NT2/D1 (cell line): ENCODE results near the gene ASB5.

Experiments used
- DNase-seq: peaks from one replicate; pipeline ENCODE4 v3.0.0-alpha.2; 2011; ENCODE audit warnings: low read depth, low spot score
- H3K27me3 ChIP-seq: 2 replicates; pipeline ENCODE4 v1.6.0; 2011; ENCODE audit warnings: mild to moderate bottlenecking; ENCODE audit not compliant: insufficient read length, insufficient read depth
- H3K36me3 ChIP-seq: 2 replicates; pipeline ENCODE4 v1.6.1; 2011; ENCODE audit warnings: mild to moderate bottlenecking, low read length, mixed read lengths; ENCODE audit not compliant: insufficient read depth, insufficient read length
- H3K4me1 ChIP-seq: 2 replicates; pipeline ENCODE4 v1.5.1; 2011; ENCODE audit not compliant: insufficient read depth, insufficient read length
- H3K4me3 ChIP-seq: 2 replicates; pipeline ENCODE4 v1.5.1; 2011; ENCODE audit warnings: low read depth; ENCODE audit not compliant: insufficient read length
- H3K9ac ChIP-seq: 2 replicates; pipeline ENCODE4 v1.6.0; 2011; ENCODE audit warnings: low read depth; ENCODE audit not compliant: insufficient read length
- H3K9me3 ChIP-seq: 2 replicates; pipeline ENCODE4 v1.5.1; 2011; ENCODE audit warnings: mild to moderate bottlenecking, low read length; ENCODE audit not compliant: insufficient read depth
- SUZ12 ChIP-seq: IDR thresholded peaks from 2 replicates; pipeline ENCODE4 v1.6.1; 2011; ENCODE audit not compliant: insufficient read length, insufficient read depth; ENCODE audit errors: extremely low read depth
- YY1 ChIP-seq: IDR thresholded peaks from 2 replicates; pipeline ENCODE4 v1.6.1; 2011; ENCODE audit not compliant: insufficient read length, insufficient read depth
- ZNF274 ChIP-seq: IDR thresholded peaks from 2 replicates; pipeline ENCODE4 v1.6.1; 2011; ENCODE audit warnings: mild to moderate bottlenecking, low read depth, low read length

The ASB5 gene, protein sequence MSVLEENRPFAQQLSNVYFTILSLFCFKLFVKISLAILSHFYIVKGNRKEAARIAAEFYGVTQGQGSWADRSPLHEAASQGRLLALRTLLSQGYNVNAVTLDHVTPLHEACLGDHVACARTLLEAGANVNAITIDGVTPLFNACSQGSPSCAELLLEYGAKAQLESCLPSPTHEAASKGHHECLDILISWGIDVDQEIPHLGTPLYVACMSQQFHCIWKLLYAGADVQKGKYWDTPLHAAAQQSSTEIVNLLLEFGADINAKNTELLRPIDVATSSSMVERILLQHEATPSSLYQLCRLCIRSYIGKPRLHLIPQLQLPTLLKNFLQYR

DNA sequence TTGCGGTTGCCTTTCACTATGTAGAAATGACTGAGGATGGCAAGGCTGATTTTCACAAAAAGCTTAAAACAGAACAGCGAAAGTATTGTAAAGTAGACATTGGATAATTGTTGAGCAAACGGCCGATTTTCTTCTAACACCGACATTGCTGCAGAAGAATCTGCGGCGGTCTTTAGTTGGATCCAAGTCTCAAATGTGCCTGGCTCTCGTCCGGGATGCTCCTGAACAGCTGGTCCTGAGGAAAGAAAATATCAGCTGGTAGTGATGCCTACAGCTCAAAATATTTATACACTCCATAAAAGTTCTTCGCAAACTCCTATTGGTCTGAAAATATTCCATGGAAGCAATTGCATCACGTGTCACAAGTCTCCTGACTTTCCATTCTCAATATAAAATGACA lies at the start of gene ASB5:
TSS of gene ASB5 (minus strand) at position 260 of the 400 bp plus-strand sequence. CDS start at position 146, 114 bp downstream.
- Histone ChIP-seq H3K27me3 (no peaks in the 10 kb centered on the region), H3K4me1 (no peaks in the 10 kb centered on the region), H3K36me3 (no peaks in the 10 kb centered on the region), H3K9ac (no peak within 1 kb of the TSS), H3K9me3 (no peaks in the 10 kb centered on the region), H3K4me3 (no peak within 1 kb of the TSS)
- TF ChIP-seq SUZ12, result no peak
- TF ChIP-seq ZNF274, result no peak
- TF ChIP-seq YY1, result no peak
- no peak for DNase-seq

DNA sequence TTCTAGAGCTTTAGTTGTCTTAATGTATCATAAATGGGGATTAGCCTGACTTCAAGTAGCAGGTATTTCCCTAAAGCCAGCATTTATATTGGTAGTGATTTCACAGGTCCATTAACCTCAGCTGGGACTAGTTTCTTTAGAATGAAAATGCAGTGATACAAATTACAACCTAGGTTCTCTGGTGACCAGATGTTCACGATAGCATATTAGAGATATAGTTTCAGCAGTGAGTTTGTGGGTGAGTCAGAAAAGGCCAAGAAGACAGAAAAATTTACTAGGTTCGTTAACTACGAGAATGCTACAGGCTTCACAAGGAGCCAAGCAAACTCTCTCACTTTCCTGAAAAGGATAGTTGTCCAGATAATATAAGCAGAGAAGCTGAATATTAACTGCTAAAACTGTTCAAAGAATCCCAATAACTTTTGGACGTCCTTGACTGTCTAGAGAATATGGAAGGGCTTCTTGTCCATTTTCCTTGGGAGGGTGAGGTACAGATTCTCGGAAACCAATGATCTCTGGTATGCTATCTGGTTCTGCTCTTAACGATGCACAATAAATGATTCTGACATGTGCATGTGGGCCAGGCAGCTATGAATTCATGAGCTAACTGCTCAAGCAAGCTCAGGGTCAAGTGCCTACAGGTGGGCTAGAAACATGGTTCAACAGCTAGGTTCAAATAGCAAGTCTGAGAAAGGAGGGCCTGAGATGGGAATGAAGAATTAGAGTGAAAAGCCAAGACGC lies 44.7 kb upstream of the ASB5 start:
- H3K36me3 ChIP-seq, result no peaks in the 10 kb centered on the region
- H3K27me3 ChIP-seq, result no peaks in the 10 kb centered on the region
- TF ChIP-seq ZNF274 (no peak), YY1 (no peak), SUZ12 (no peak)
- no peak overlapping the region for H3K9ac ChIP-seq
- DNase-seq, result no peak
- no peak overlapping the region for H3K4me3 ChIP-seq
- no peaks in the 10 kb centered on the region for H3K4me1 ChIP-seq
- no peaks in the 10 kb centered on the region for H3K9me3 ChIP-seq

DNA sequence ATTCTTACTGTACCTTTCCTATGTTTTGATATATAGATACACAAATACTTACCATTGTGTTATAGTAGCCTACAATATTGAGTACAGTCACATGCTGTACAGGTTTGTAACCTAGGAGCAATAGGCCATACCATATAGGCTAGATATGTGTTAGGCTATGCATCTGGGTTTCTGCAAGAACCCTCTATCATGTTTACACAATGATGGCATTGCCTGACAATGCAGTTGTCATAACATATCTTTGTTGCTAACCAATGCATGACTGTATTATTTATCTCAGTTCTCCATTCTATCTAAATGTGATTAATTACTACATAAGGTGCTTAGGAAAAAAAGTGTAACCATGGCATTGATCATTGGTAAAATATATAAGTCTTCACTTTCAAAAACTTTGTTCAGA lies 40.8 kb upstream of the ASB5 start:
- Histone ChIP-seq H3K4me3 (no peak overlapping the region), H3K9me3 (no peaks in the 10 kb centered on the region), H3K9ac (no peak overlapping the region), H3K36me3 (no peaks in the 10 kb centered on the region), H3K4me1 (no peaks in the 10 kb centered on the region), H3K27me3 (no peaks in the 10 kb centered on the region)
- TF ChIP-seq ZNF274, result no peak
- no peak for TF ChIP-seq YY1
- no peak for TF ChIP-seq SUZ12
- DNase-seq, result no peak

DNA sequence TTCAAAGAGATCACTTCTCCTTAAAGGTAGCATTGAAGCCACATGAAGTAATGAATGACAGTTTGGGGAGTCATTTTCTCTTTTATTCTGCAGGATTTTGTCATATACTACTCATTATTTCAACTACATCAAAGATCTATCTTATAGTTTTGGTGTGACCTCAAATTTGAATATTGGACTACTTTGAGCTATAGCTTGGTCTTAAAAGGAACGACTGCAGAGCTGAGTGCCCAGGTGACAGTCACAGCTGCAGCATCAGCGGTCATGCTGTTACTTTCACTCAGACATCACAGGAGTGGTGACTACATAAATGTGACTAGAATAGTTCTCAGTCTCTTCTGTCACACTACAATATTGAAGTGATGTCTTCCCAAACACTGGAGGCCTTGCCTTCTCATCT lies 40.0 kb upstream of the ASB5 start:
- TF ChIP-seq SUZ12, result no peak
- no peak for TF ChIP-seq ZNF274
- no peak for TF ChIP-seq YY1
- Histone ChIP-seq H3K4me3 (no peak overlapping the region), H3K9me3 (no peaks in the 10 kb centered on the region), H3K9ac (no peak overlapping the region), H3K27me3 (no peaks in the 10 kb centered on the region), H3K4me1 (no peaks in the 10 kb centered on the region), H3K36me3 (no peaks in the 10 kb centered on the region)
- no peak for DNase-seq

DNA sequence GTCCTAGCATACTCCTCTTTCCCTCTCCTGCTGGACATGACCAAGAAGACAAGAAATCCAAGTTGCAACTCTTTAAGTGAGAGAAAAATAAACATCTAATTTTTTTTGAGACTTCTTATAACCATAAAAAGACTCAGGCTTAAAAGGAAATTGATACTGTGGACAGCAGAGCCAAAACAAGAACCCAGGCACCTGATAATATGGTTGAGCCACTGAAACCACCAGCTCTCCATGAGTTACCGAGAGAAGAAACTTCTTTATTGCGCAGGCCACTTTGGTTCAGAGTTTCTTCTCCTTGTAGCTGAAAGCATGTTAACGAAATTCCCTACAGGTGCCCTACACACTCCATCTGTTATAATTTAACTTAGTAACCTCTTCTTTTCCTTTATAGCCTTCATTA lies 39.4 kb upstream of the ASB5 start:
- no peaks in the 10 kb centered on the region for H3K27me3 ChIP-seq
- no peaks in the 10 kb centered on the region for H3K4me1 ChIP-seq
- no peaks in the 10 kb centered on the region for H3K36me3 ChIP-seq
- no peak for DNase-seq
- H3K4me3 ChIP-seq, result no peak overlapping the region
- TF ChIP-seq SUZ12 (no peak), ZNF274 (no peak), YY1 (no peak)
- H3K9me3 ChIP-seq, result no peaks in the 10 kb centered on the region
- no peak overlapping the region for H3K9ac ChIP-seq

DNA sequence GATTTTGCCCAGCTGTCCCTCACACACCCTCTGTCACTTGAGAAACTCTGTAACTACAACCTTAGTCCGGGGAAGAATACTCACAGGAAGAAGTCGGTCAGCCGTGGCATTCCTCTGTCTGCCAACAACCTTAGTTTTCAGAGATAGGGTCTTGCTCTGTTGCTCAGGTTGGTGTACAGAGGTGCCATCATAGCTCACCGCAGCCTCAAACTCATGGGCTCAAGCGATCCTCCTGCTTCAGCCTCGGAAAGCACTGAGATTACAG lies 38.6 kb upstream of the ASB5 start:
- no peak overlapping the region for H3K4me3 ChIP-seq
- no peak overlapping the region for H3K9ac ChIP-seq
- no peaks in the 10 kb centered on the region for H3K9me3 ChIP-seq
- TF ChIP-seq YY1 (no peak), SUZ12 (no peak), ZNF274 (no peak)
- DNase-seq, result no peak
- no peaks in the 10 kb centered on the region for H3K4me1 ChIP-seq
- H3K36me3 ChIP-seq, result no peaks in the 10 kb centered on the region
- H3K27me3 ChIP-seq, result no peaks in the 10 kb centered on the region

DNA sequence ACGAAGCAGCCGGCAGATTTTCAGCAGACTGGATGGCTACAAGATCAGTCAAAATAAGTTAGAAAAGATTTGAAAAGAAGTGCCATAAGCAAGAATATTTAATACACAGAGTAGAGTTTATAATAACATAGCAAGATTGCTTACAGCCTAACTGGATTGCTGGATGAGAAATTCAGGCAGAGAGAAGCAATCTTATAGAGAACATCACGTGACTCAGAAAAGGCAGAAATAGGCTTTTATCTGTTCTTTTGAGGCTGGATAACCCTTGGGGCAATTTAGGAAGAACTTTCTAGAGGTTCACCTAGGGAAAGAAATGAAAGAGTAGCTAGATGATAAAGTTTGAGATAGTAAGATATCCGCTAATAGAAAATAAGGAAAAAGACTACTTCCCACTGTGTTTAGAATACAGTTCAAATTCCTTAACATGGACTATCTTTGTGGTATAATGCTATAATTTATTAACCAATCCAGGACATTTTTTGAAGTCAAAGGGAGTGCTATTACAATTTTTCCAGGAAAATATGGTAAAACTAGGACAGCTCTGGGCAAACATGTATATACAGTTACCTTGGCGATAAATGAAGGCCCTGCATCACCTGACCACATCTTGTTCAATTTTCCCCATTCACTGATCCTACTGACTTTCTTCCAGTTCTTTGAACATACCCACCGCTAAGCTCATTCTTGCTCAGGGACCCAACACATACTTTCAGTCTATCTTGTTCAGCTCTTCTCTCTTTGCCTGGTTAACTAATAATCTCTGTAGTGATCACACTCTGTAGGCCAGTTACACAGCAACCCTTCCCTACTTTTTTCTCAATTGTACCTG lies 38.0 kb upstream of the ASB5 start:
- no peak for TF ChIP-seq SUZ12
- Histone ChIP-seq H3K27me3 (no peaks in the 10 kb centered on the region), H3K9me3 (no peaks in the 10 kb centered on the region), H3K4me3 (no peak overlapping the region), H3K9ac (no peak overlapping the region), H3K36me3 (no peaks in the 10 kb centered on the region), H3K4me1 (no peaks in the 10 kb centered on the region)
- DNase-seq, result no peak
